NCI-H1092 (cell line): ENCODE results near the gene CC2D1A.

Experiments
- DNase-seq: peaks from one replicate; lab custom pipeline; 2025; lab: John Stamatoyannopoulos, UW

CC2D1A gene

DNA sequence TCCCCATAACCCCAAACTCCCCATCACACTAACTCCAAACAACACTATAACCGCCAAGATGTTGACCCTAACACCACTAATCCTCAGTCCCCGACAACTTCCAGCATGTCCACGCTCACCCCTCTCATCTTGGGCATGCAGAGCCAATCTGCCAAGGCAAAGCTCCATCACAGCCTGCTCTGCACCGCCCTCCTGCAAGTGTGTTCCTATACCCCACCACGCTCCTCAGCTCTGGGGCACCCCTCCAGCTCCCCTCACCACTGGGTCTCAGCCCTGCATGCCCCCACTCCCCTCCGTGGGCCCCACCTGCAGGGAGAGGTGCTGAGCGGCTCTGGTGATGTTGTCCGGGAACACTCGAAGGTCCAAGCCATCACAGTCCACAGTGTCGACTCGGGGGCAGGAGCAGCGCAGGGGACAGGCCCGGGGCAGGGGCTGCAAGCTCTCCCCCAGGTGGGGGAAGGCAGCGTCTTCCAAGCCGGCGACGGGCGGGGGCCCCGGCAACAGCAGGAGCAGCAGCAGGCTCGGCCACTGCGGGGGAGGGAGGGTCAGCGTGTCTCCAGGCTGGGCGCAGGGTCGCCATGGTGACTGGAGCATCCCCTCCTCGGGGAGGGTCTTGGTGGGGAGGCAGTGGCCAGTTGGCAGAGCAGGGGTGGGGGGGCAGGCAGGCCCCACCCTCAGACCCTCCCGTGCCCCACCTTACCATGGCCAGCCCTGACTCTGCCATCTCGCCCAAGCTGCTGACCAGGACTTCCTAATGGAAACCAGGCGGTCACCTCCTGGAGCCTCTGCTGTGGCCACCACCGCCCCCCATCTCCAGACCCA, 31.7 kb downstream of the CC2D1A start:
- DNase-seq, result no peak

DNA sequence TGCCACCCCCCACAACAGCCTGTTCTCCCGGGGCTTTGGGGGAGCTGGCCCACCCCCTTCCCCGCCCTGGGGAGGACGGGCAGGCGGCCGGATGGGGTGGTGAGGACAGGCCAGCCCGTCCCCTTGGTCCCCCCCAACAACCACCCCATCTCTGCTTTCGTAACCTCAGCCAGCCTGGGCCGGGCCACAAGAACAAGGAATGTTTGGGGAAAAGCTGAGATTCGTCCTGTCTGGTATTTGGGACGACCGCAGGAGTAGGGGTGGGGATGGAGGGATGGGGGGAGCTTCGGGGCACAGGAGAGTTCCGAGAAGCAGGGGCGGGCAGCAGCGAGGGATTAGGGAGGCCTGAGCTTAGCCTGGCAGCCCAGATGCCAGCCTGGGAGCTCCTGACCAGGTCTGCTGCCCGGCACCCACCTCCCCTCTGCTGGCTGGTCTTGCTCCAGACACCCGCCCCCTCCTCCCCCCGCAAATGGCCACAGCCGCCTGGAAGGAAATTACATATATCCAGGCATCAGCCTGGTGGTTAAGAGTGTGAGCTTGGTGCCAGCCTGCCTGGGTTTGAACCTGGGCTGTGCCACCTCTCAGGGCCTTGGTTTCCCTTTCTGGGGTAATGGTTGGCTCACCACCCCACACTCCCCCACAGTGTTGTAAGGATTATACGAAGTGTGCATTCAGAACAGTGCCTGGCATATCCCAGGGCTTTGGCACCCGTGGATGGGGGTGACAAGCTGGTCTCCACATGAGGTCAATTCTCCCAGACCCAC, 32.5 kb downstream of the CC2D1A start, which contains the start of gene PODNL1:
Gene PODNL1, minus strand, starts transcription at position 117 of the 764 bp plus-strand sequence. CDS start 236 bp downstream, outside the sequence.
- no peak for DNase-seq

DNA sequence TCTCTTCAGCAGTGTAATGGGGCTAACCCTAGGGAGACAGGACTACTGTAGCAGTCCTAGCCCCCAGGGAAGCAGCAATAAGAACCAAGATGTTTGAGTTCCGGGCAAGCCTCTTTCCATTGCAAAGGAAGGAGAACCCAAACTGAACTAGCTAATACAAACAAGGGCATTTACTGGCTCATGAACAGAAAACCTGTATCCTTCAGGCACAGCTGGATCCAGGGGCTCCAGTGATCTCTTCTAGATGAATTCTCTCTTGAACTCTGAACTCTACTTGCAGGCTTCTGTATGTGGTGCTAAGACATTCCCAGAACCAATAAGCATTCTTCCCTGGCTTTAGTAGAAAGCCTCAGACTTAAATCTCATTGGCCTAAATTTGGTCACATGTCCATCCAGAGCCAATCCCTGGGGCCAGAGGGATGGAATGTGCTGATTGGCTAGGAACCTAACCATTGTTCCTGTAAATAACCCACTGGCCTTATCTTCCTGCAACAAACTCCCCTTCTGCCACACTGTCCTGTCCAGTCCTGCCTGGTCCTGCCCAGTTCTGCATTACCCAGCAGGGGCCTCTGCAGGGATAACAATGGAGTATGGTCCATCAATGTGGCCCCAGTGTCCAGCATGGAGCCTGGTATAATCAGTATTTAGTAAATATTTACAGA, 36.2 kb downstream of the CC2D1A start:
- no peak for DNase-seq

DNA sequence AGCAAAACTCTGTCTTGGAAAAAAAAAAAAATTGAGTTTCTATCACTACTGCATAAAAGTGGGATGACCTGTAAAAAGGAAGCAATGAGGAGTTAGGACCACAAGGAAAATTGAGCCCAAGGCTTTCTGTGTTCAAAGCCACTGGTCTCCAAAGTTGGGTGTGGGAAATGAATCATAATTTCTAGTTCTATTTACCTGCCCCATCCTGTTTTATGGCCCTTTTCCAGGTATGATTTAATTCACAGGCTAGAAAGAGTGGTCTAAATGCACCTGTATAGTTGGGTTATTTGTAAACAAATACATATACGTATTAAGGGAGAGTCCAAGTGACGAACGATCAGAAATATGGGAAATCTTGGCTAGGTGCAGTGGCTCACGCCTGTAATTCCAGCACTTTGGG, 40.4 kb downstream of the CC2D1A start:
- no peak for DNase-seq

DNA sequence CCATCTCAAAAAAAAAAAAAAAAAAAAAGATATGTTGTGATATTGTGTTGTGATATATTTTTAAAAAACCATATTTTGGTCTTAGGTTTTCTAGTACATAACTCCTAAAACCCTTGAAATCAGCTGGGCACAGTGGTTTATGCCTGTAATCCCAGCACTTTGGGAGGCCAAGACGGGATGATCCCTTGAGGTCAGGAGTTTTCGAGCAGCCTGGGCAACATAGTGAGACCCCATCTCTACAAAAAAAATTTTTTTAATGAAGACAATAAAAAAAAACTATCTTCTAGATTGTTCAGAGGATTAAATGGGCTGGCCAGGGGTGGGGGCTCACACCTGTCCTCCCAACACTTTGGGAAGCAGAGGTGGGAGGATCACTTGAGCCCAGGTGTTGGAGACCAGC, 45.0 kb downstream of the CC2D1A start:
- no peak for DNase-seq

DNA sequence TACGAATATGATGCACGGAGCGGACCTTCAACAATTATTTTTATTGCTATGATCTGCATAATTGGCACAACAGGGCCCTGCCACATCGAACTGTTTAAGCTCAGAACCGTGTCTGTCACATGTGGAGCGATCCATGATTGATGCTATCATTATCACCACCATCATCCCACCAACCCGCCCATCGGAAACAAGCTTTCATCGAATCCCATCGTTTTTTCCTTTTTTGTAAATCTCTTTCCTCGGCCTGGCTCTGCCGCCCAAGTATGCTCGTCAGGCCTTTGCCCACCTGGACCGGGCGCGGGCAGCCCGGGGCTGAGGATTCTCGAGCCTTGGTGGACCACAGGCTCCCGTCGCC, 45.8 kb downstream of the CC2D1A start:
- DNase-seq, result no peak

DNA sequence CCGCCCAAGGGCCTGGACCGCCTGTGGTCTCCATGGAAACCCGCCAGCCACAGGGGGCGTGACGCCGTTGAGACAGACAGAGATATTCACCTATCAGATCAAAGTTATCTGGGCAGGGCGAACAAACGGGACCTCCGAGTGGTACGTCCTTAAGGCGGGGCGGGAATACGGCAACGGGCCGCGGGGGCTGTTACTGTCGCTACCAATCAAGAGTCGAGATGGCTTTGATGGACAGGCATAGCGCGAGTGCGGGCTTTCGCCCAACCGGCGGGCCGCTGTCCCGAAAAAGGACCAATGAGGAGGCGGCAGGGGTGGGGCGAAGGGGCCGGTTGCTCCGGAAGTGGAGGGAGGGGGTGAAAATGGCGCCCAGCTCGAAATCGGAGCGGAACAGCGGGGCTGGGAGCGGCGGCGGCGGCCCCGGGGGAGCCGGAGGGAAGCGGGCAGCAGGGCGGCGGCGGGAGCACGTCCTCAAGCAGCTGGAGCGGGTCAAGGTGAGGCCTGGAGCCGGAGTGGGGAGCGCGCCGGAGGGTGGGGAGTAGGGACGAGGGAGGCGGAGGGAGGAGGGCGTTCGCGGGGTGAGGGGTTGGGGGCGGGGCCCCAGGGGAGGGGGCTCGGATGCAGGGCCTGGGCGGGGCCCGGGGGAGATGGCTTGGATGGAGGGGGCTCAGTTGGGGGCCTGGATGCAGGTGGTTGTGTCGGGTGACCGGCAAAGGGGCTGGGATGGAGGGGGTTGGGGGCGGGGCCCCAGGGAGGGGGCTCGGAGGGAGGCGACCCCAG, 46.3 kb downstream of the CC2D1A start, which contains the start of gene DCAF15:
Gene DCAF15, plus strand, starts transcription at position 356 of the 777 bp plus-strand sequence. Its CDS starts 4 bp downstream, at position 360.
- peak; percentile 99 for DNase-seq

DNA sequence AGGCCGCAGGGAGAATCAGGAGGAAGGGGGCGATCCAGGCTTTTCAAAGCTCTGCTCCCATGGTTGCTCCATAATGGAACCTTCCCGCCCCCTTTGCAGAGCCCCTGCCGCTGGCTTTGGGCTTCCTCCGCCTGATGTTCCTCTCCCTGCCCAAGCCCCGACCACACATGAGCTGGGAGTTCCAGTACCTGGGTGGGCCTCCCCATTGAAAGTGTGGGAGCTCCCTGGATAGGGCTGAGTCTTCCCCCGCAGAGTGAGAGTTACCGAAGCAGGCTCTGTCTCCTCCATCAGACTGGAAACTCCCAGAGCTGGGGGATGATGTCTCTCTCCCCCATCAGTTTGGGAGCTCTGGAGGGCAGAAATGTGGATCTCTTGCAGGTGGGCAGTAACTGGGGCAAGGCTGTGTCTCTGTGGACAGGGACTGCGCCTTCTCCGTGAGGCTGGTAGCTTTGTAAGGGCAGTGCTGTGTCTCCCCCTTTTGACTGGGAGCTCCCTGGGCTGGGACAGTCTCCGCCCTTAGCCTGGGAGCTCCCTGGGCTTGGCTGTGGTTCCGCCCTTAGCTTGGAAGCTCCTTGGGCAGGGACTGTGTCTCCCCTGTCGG, 47.0 kb downstream of the CC2D1A start:
- no peak for DNase-seq

DNA sequence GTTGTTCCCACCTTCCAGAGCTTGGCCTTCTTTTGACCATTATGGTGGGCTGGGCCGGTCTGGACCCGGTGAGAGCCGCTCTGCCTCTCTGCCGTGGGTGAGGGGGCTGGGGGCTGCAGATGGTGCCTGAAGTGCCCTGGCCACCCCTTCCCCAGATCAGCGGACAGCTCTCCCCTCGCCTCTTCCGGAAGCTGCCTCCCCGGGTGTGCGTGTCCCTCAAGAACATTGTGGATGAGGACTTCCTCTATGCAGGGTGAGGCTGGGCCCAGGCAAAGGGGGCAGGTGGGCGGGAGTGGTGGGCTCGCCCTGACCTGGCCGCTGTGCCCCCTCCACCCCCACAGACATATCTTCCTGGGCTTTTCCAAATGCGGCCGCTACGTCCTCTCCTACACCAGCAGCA, 48.2 kb downstream of the CC2D1A start:
- no peak for DNase-seq

DNA sequence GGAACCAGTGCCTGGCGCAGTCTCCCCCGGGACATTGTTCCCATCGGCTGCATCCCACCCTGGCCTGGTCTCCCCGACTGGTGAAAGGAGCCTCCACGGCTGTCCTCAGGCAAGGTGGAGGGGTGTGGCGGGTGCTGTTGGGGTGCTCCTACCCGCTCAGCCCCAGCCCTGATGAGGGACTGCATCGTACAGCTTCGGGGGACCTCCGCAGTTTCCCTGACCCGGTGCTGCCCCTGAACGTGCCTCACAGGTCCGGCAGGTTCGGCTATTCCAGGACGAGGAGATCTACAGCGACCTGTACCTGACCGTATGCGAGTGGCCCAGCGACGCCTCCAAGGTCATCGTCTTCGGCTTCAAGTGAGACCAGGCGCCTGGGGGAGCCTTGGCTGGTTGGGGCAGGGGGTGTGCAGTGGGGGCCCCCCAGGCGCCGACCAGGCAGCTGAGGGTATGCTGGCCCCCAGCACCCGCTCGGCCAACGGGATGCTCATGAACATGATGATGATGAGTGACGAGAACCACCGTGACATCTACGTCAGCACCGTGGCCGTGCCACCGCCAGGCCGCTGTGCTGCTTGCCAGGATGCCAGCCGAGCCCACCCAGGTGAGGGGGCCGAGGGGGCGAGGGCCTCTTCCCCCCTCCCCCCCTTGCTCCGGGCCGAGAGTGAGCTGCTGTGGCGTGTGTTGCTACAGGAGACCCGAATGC, 49.8 kb downstream of the CC2D1A start:
- no peak for DNase-seq

DNA sequence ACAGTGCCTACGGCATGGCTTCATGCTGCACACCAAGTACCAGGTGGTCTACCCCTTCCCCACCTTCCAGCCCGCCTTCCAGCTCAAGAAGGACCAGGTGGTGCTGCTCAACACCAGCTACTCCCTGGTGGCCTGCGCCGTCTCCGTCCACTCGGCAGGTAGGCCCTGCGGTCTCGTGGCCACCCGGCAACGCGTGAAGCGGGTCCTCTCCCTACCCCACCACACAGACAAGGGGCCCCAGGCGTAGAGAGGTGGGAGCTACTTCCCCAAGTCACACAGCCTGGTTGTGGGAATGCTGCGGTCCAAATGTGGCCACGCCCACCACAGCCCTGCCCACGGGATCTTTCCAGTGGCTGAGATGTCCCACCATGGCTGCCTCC, 50.4 kb downstream of the CC2D1A start:
- DNase-seq, result no peak

DNA sequence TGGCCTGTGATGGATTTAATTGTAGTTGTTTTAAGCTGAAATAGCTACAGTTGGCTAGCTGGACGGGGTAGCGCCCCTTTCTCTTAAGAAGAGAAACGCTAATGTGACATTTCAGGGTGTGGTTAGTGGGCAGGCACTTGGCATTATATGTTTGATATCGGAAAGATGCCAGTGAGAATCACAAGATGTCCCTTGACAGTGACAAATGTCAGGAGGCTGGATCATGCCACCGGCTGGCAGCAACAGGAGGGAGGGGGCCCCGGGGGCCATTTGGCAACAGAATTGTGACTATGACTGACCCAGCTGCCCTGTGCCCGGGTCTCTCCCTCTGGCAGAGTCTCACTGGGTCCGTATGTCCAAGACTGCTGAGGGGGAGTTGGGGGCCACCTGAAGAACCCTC, 51.0 kb downstream of the CC2D1A start:
- no peak for DNase-seq

DNA sequence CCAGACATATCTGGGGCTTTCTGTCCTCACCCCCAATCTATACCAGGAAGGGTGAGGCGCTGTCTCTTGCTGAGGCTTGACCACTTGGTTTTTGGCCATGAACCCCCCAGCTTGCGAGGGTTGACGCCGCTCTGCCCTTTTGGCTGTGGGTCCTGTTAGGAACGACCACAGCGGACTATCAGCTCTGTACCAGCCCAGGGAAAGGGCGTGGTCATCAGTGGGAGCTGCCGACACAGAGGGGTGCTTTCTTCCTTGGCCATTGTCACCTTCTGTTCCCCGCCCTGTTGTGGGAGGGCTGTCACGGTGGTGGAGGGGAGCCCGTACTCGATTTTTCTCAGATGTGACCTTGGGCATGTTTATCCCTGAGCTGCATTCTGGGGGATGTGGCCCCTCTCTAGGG, 52.0 kb downstream of the CC2D1A start:
- no peak for DNase-seq

DNA sequence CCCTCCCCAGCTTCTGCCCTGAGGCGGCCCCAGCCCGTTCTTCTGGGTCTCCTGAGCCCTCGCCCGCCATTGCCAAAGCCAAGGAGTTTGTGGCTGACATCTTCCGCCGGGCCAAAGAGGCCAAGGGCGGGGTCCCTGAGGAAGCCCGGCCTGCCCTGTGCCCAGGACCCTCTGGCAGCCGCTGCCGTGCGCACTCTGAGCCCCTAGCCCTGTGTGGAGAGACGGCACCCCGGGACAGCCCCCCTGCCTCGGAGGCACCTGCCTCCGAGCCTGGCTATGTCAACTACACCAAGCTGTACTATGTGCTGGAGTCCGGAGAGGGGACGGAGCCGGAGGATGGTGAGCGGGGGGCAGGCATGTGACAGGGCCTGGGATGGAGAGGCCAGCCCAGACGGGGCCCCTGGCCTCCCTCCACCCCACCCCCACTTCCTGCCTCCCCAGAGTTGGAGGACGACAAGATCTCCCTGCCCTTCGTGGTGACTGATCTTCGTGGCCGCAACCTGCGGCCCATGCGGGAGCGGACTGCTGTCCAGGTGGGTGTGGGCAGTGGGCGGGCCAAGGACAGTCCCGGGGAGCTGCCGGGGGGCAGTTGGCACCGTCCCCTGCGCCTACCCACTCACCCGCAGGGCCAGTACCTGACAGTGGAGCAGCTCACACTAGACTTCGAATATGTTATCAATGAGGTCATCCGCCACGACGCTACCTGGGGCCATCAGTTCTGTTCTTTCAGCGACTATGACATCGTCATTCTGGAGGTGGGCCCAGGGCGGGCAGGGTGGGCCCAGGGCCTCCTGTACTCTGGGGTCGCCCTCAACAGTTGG, 53.4 kb downstream of the CC2D1A start:
- no peak for DNase-seq

DNA sequence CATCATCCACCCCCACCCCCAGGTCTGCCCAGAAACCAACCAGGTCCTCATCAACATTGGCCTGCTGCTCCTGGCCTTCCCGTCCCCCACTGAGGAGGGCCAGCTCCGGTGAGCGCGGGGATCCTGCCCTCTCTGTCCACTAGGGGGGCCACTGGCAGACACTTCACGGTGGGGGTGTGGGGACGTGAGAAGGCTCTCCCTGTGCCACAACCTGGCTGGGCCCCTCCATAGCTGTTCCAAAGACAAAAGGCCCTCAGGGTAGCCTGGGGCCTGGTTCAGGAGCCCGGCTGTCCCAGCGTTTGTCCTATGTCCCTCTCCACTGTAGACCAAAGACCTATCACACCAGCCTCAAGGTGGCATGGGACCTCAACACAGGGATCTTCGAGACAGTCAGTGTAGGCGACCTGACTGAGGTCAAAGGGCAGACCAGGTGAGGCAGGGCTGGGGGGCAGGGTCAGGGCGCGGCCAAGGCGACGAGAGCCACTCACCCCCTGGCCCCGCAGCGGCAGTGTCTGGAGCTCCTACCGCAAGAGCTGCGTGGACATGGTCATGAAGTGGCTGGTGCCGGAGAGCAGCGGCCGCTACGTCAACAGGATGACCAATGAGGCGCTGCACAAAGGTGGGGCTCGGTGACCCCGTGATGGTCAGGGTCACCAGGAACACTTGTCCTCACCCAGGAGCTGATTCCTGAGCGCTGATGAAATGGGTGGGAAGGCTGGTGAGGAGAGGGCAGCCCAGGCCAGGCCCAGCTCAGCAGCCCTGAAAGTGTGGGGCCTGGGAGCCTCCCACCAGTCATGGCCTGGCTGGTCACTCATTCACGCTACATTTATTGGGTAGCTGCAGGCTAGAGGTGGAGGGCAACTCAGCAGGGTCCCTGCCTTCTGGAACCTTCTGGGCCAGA, 54.2 kb downstream of the CC2D1A start:
- no peak for DNase-seq

DNA sequence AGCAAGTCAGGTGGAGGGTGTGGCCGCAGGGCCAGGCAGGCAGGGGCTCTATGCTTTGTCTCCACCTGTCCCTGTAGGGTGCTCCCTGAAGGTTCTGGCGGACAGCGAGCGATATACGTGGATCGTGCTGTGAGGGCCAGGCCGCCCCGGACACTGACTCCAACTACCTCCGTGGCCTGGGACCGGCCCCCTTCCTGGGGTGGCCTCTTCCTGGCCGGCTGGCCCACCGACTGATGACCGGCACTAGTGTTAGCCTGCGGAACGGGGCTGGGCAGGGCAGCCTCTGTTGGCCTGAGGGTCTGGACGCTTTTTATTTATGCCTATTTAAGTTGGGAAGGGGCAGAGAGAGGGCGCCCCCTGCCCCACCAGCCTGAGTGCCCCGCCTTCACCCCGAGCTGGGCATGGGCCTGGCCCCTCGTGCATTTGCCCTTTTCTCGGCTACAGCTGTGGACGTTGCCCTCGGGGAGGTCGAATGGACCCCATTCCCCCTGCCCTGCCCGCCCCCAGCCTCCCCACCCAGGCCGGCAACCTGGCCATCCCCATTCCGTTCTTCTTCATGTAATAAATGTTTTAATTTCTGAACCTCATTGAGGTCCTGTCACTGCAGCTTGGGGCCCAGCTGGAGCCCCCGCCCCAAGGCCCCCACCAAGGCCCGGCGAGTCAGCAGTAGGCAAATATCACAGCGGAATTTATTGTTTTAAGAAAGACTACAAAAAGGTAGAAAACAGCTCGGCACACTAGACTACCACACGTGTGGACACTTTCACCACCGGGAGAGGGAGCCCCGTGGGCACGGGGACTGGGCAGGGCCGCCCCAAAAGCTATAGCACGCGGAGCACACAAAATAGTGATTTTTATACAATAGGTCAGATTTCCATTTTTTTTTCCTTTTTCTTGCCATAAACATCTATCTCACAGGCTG, 55.1 kb downstream of the CC2D1A start:
- no peak for DNase-seq

DNA sequence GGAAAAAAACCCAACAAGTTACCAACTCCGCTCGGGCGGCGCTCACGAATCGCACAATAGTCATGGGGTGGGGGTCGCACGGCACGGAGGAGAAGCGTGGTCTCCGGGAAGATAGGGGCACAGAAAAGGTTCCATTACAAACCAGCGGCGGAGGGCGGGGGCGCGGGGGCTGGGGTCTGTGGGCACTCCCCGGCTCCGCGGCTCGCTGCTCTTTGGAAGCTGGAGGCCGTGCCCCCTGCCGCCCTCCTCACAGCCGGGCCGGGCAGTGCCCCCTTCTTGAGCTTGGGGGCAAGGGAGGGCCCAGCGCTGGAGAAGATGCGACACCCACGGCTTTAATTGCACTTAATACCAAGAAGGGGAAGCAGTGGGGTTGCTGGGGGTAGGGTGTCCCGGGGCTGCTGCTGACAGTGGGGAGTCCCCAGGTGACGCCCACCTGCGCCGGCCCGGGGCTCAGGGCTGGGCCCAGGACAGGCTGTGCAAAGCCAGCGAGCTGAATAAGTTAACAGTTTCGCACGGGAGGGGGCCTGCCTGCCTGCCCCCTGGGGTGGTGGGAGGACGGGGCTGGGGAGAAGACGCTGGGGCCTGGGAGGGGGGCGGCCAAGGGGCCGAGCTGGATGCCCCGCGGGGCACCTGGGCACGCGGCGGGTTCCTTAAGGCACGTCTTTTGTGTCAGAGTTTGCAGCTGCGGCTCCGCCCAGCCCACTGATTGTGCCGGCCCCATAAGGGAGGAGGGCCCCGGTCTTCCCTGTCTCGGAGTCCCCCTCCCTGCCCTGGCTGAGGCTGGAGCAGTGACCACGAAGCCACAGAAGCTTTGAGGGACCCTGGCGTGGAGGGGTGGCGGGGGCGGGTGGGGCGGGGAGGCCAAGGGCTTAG, 56.1 kb downstream of the CC2D1A start:
- DNase-seq, result no peak
